HG03064 (cell line): Measurements from ENCODE around the gene ACTN4.

Source experiments
- ATAC-seq: cut with Tn5 transposase; IDR thresholded peaks from one replicate; pipeline ENCODE4 v1.9.1; 2021; ENCODE audit warnings: low read depth; ENCODE audit not compliant: unreplicated experiment

The ACTN4 gene

GRCh38 chr19:38676878-38677646 is 29.6 kb downstream of the ACTN4 start:
- no peak for ATAC-seq

DNA sequence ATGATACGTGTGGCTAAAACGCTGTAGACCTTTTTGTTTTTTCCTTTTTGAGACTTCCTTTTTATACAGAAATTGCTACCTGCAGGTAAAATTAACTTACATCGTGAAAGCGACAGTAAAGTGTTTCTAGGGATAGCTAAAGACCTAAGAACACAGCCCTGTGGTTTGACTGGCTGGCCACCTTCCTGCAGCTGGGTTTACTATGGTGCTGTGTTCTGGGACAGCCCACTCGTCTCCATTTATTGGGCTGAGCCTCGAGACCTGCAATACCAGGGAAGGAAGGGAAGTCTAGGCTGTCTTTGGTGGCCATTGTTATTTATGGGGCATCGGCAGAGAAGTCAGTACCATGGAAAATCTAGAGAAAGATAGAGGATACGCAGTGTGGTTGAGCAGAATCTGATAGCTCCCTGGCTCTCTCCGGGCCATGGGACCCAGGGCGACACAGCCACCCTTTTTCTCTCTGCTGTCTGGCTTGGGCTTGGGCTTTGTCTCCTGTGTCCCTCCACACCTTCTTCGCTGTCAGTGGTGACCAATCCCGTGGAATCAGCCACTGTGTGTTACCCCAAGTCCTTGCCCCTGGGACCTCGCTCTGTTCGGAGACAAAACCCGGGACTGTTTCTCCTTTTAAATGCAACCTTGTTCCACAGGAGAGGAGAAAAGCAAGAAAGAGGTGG is 30.9 kb downstream of the ACTN4 start:
- ATAC-seq: no peak

- ATAC-seq: no peak
Measured at GRCh38 chr19:38678891-38679494, 31.5 kb downstream of the ACTN4 start.

DNA sequence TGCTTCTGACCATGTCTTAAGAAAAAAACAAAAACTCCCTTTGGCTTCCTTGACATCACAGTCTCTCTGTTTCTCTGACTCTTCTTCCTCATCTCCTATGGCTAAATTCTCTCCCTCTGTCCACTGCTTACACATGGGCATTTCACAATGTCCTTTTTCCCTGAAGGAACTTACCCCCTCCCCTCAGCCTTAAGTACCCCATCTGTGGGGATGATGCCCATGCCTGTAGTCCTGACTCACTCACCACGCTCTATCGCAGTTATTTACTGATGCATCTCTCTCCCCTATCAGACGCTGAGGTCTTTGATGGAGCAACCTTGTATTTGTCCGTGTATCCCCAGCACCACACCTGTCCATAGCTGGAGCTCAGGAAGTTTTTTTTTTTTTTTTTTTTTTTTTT is 32.4 kb downstream of the ACTN4 start:
- ATAC-seq: no peak

DNA sequence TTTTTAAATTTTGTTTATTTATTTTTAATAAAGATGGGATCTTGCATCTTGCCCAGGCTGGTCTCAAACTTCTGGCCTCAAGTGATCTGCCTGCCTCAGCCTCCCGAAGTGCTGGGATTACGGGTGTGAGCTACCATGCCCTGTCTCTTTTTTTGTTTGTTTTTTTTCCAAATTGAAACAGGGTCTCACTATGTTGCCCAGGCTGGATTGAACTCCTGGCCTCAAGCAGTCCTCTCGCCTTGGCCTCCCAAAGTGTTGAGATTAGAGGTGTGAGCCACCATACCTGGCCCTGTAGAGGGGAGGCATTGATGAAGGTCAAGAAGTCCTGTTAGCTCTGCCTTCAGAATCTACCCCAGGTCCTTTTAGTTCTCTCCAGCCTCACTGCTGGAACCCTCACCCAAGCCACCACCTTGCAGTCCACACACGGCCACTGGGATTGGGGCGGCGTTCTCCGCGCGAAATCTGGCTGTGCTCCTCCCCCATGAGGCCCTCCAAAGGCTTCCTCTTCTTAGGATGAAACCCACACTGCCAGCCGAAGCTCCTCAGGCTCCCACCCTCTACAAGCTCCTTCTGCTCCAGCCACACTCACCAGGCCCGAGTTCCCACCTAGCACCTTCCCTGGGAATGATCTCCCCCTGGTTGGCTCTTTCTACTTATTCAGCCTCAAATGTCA is 34.9 kb downstream of the ACTN4 start:
- ATAC-seq: no peak

- ATAC-seq: no peak
Measured at GRCh38 chr19:38682872-38683392, 35.5 kb downstream of the ACTN4 start.

DNA sequence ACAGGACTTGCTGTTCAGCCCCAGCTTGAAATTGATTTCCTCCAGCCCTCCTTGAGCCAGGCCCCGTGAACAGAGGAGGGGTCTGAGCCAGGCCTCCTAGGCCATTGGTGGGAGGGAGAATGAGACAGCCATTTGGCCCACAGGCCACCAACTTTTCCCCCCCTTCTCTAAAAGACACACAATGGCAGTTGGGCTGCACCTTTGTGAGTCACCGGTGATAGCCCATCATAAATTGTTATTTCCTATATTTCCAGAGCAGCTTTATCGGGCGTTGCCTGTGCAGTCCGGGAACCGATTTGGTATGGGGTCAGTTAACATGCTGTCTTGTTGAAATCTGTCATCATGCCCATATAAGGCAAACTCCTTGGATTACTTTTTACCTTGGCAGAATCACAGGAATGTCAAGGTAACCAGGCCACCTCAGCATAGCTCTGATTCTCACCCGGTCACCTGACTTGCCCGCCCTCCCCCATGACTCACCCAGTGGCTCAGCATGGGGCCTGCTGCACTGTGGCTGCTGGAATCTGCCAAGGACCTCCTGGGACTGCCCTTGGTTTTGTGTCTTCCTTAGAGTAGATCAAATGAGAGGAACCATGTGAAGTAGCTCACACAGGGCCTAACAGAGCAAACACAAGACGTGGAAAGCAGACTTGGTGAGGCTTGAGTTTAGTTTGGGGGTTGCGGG is 36.1 kb downstream of the ACTN4 start:
- no peak for ATAC-seq

- ATAC-seq: no peak
Measured at GRCh38 chr19:38684078-38684861, 36.8 kb downstream of the ACTN4 start.

DNA sequence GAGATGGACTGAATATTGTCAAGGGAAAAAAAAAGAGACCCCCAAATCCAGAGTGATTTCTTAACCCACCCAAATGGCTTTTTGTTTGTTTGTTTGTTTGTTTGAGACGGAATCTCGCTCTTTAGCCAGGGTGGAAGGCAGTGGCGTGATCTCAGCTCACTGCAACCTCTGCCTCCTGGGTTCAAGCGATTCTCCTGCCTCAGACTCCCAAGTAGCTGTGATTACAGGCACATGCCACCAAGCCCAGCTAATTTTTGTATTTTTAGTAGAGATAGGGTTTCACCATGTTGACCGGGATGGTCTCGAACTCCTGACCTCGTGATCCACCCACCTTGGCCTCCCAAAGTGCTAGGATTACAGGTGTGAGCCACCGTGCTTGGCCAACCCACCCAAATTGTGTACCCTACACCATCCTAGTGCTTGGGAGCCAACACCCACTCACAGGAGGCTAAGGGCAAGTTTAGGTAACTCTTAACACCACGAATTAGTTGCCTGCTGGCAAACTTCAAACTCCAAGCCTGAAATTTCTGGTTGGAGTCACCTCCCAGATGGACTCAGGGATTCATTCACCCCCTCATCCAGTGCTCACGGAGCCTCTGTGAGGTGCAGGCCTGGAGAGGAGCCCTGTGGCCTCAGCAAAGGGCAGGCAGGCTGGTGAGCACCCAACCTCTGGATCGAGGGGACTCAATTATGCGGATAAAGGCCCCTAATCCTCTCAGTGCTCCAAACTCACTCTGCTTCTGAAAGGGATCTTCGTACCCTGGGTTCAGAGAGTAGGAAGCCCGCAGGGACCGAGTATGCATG is 37.6 kb downstream of the ACTN4 start:
- ATAC-seq: no peak

- ATAC-seq: no peak
Measured at GRCh38 chr19:38685666-38686529, 38.4 kb downstream of the ACTN4 start.

DNA sequence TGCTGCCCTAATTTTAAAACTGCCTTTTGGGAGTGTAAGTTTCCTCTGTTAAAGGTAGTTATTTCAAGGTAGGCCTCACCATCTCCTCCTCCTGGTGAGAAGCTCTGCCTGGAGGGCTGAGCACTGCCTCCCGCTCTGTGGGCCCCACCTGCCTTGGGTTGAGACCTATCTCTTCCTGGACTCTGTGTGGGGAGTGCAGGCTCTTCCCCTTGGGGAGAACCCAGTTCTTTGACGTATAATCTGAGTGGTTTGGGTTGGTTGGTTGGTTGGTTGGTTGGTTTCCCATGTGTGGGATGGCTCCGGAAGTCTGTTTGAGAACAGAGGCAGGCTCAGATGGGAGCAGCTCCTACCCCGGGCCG is 39.1 kb downstream of the ACTN4 start:
- no peak for ATAC-seq

DNA sequence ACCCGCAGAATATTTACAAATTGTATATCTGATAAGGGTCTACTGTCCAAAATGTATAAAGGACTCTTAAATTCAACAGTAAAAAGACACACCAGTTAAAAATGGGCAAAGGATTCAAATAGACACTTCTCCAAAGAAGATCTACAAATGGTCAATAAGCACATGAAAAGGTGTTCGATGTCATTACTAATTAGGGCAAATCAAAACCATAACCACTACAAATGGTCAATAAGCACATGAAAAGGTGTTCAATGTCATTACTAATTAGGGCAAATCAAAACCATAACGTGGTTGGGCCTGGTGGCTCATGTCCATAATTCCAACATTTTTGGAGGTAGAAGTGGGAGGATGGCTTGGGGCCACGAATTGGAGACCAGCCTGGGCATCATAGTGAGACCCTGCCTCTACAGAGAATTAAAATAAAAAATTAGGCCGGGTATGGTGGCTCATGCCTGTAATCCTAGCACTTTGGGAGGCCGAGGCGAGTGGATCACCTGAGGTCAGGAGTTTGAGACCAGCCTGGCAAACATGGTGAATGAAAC is 40.5 kb downstream of the ACTN4 start:
- ATAC-seq: no peak

DNA sequence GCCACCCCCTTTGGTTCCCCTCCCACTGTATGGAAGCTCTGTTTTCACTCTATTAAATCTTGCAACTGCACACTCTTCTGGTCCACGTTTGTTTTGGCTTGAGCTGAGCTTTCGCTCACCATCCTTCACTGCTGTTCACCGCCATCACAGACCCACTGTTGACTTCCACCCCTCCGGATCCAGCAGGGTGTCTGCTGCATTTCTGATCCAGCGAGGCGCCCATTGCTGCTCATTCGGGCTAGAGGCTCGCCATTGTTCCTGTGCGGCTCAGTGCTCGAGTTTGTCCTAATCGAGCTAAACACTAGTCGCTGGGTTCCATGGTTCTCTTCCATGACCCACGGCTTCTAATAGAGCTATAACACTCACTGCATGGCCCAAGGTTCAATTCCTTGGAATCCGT is 42.7 kb downstream of the ACTN4 start:
- no peak for ATAC-seq

- no peak for ATAC-seq
Measured at GRCh38 chr19:38690832-38691231, 43.4 kb downstream of the ACTN4 start.

DNA sequence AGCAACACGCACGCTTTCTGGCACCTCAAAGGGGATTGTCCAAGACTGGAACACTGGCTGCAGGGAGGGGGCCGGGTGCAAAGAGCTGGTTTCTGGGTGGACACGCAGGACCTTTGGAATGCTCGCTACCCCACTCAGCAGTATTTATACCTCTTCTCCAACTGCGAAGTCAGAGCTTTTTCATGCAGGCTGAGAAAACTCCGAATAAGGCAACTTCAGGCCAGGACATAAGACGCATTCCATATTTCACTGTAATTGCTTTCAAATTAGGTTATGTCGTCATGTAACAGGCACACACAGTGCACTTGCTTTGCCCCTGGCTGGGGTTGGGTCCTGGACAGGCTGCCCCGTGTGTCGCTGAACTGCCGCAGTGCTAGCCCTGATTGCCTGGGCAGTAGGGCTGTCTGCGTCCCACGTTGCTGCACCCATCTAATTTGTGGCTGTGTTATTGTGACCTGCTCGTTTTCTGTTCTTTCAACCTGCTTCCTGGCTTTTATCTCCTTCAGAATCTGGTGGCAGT is 44.5 kb downstream of the ACTN4 start:
- ATAC-seq: no peak

DNA sequence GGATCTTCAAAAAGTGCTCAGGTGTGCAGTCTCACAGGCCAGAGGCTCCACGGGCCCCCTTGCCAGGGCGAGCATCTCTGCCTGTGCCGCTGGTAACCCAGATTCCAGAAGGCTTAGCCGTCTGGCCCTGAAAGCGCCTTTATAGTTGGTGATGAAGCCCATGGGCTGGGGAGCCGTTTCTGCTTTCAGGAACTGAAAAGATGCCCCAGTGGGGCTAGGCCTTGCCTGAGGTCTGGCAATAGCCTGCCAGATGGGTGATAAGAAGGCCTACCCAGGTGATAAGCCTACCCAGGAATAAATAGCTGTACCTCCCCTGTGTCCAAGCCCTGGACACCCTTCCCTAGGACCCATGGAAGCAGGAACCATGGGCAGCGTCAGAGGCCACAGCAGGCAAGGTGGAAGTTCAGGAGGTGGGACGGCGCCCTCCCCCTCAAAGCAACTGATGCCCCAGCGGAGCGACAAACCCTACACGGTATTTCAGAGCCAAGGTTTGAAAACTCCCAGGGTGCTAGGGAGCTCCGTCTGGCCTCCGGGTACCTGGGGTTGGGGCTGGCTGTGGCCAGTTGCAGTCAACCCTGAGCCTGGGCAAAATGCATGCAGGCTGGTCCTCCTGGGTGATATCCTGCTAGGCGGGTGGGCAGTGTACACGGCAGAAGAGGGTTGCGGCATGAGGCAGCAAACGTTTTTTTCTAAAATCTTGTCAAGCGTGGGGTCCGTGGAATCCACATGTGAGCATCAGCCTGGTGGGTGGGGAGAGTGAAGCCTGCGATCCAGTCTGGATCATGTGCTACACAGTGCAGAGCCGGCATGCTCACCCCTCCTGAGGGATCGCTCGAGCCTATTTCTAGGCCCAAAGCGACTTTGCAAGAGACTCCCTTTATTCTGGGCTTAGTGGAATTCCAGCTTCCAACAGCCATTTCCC is 45.3 kb downstream of the ACTN4 start:
- no peak for ATAC-seq
